Testis (tissue), 2 donors: Measurements from ENCODE around the gene MN1.
A peak's percentile ranks its signal among the peaks of the same experiment; 100 is the strongest.

Experiments used
- POLR2A ChIP-seq: fragments of 450-650 bp; IDR thresholded peaks from one replicate; pipeline ENCODE4 v1.6.1; 2017; ENCODE audit warnings: antibody characterized with exemption, mild to moderate bottlenecking, moderate library complexity
- TF ChIP-seq, protein P1 (sequence below), 3 experiments: fragments of 450-650 bp in 2 of 3; fragments of 200-600 bp in 1 of 3; sonication (generic) in 1 of 3; IDR thresholded peaks; one replicate each; pipeline ENCODE4 v1.5.1; 2016 to 2019; ENCODE audit warnings: antibody characterized with exemption in 3 of 3, mild to moderate bottlenecking in 2 of 3, moderate library complexity in 1 of 3

DNA sequence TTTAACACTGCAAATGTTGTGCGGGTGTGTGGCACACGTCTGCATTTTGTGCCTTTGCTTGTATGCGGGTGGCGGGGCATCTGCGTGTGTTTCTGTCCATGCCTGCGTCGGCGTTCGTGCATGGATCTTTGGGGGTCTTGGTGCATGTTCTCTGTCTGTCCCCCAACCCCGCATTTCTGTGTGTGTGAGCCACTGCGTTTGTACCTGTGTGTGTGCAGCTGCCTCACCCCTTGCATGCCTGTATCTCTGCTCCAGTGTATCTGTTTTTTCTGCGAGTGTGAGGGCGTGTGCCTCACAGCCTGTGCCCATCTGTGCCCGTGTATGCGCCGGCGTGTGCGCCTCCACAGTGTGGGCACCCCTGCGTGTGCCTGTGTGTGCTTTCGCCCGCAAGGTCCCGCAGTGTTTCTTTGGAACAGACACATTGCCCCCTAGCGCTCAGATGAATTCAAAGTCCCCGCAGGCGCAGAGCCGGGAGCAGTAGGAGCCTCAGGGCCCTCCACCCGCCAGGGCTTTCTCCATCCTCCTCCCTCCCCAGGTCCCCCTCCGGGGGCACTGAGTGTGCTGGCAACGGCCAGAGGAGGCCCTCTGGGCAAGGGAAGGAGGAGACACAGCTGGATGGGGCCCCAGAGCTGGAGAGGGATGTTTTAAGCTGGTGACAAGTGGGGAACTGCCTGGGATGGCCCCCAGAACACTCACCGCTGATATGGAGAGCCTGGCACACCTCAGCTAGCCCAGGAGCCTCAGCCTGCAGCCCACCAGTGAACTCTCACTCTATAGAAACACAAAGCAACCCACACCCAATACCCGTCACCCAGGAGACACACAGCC, 3.1 kb upstream of the MN1 start:
- TF ChIP-seq, protein P1, sequence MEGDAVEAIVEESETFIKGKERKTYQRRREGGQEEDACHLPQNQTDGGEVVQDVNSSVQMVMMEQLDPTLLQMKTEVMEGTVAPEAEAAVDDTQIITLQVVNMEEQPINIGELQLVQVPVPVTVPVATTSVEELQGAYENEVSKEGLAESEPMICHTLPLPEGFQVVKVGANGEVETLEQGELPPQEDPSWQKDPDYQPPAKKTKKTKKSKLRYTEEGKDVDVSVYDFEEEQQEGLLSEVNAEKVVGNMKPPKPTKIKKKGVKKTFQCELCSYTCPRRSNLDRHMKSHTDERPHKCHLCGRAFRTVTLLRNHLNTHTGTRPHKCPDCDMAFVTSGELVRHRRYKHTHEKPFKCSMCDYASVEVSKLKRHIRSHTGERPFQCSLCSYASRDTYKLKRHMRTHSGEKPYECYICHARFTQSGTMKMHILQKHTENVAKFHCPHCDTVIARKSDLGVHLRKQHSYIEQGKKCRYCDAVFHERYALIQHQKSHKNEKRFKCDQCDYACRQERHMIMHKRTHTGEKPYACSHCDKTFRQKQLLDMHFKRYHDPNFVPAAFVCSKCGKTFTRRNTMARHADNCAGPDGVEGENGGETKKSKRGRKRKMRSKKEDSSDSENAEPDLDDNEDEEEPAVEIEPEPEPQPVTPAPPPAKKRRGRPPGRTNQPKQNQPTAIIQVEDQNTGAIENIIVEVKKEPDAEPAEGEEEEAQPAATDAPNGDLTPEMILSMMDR (IDR thresholded peaks at IDR 0.05): peak; percentile 54 to 64 (median 63)
- TF ChIP-seq POLR2A: no peak
